ENCODE measurements around the gene UNCX. TPM values are rescaled to one million over a fixed set of nuclear protein-coding genes. Genes with fewer than 3 reads are reported as not detected.
A peak's percentile ranks its signal among the peaks of the same experiment; 100 is the strongest.

The UNCX gene
- total and polyA plus RNA-seq, 3 donors from 2014 or later, result 0.24 TPM; not detected in 2

DNA sequence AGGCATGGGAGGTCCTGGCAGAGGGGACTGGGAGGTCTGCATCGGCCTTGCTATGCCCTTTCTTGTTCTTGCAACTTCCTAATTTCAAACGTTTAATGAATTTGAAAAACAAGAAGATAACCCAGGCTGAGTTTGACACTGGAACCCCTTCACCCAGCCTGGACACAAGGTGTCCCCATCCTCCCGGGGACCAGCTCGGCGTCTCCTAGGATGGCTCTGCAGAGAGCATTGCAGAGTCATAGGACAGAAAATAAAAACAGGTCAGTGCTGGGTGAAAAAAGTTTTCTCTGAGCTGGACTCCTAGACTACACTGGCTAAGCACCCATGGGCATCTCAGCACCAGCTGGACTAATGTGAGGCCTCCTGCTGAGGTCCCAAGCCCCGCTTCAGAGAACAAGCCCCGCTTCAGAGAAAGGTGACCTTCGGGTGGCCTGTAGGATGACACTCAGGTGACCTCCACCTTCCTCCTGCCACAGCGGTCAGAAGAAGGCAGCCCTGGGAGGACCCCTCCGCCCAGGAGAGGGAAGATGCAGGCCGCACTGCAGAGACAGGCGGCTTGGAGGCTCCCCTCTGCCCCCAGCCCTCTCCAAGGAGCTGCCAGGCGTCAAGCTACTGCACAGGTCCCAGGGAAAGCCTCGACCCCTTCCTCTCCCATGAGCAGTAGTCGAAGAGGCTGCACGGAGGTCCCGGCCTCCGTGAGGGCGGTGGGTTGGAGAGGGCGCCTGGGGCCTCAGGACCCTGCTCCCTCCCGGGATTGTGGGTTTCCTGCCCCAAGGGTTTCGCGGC is 9.3 kb upstream of the UNCX start:
- no peaks in the 10 kb centered on the region for H3K9me3 ChIP-seq
- TF ChIP-seq, protein P1, sequence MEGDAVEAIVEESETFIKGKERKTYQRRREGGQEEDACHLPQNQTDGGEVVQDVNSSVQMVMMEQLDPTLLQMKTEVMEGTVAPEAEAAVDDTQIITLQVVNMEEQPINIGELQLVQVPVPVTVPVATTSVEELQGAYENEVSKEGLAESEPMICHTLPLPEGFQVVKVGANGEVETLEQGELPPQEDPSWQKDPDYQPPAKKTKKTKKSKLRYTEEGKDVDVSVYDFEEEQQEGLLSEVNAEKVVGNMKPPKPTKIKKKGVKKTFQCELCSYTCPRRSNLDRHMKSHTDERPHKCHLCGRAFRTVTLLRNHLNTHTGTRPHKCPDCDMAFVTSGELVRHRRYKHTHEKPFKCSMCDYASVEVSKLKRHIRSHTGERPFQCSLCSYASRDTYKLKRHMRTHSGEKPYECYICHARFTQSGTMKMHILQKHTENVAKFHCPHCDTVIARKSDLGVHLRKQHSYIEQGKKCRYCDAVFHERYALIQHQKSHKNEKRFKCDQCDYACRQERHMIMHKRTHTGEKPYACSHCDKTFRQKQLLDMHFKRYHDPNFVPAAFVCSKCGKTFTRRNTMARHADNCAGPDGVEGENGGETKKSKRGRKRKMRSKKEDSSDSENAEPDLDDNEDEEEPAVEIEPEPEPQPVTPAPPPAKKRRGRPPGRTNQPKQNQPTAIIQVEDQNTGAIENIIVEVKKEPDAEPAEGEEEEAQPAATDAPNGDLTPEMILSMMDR (IDR thresholded peaks at IDR 0.05), result no peak
- H3K27ac ChIP-seq, result no peak overlapping the region
- 29 to 38% methylated on average over 5 to 23 of the region's 23 CpGs for WGBS, 2 donors
- no peaks in the 10 kb centered on the region for H3K27me3 ChIP-seq
- intact Hi-C loops (cut with DNase I; ENCODE audit: low total_unique reads), result no loop called here
- no peaks in the 10 kb centered on the region for H3K4me1 ChIP-seq
- no peaks in the 10 kb centered on the region for H3K36me3 ChIP-seq (ENCODE audit: low read depth, missing control alignments)
- no peak for DNase-seq
- no peak overlapping the region for H3K4me3 ChIP-seq

DNA sequence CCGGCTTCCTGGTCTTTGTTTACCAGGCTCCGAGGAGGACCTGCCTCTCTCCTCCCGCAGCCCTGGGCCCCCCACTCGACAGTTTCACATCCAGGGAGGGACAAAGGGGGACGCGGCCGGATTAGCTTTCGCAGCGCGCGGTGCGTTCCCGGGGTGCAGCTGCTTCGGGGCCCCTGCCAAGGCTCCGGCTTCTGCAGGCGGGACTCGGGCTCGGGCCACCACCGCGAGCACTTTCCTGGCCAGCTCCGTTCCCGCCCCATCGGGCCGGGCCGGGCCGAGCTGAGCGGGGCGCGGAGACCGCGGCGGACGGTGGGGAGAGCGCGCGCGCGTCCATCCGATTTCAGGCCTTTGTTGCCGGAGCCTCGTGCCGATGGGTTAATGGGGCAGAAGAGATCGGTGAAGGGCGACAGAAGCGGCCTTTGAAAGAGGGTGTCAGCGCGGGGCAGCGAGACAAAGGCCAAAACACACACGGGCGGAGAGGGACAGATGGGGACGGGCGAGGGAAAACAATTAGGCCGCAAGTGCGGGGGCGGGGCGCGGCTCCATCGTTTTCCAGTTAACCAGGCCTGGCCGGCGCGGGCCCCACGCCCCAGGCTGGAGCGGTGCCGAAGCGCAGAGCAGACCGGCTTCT is 8.5 kb upstream of the UNCX start:
- no peak overlapping the region for H3K4me3 ChIP-seq
- H3K9me3 ChIP-seq, result no peaks in the 10 kb centered on the region
- no peak overlapping the region for H3K27ac ChIP-seq
- H3K36me3 ChIP-seq (ENCODE audit: low read depth, missing control alignments), result no peaks in the 10 kb centered on the region
- no peaks in the 10 kb centered on the region for H3K27me3 ChIP-seq
- TF ChIP-seq, protein P1 (IDR thresholded peaks at IDR 0.05), result no peak
- no peak for TF ChIP-seq POLR2A (IDR thresholded peaks at IDR 0.05)
- intact Hi-C loops (cut with DNase I; ENCODE audit: low total_unique reads), result no loop called here
- no peaks in the 10 kb centered on the region for H3K4me1 ChIP-seq
- WGBS, 2 donors, result 1% methylated on average over 26 to 63 of the region's 66 CpGs
- DNase-seq, result no peak

DNA sequence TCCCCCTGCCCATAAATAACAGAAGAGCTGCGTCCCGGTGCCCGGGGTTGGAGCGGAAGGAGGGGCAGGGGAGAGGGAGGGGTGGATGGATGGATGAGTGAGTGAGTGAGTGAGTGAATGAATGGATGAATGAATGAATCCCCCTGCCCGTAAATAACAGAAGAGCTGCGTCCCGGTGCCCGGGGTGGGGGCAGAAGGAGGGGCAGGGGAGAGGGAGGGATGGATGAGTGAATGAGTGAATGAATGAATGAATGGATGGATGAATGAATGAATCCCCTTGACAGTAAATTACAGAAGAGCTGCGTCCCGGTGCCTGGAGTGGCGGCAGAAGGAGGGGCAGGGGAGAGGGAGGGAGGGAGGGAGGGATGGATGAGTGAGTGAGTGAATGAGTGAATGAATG is 7.6 kb upstream of the UNCX start:
- TF ChIP-seq POLR2A (IDR thresholded peaks at IDR 0.05), result no peak
- TF ChIP-seq, protein P1 (IDR thresholded peaks at IDR 0.05), result no peak
- Histone ChIP-seq H3K9me3 (no peaks in the 10 kb centered on the region), H3K27me3 (no peaks in the 10 kb centered on the region), H3K36me3 (ENCODE audit: low read depth, missing control alignments) (no peaks in the 10 kb centered on the region), H3K4me3 (no peak overlapping the region), H3K4me1 (no peaks in the 10 kb centered on the region), H3K27ac (no peak overlapping the region)
- DNase-seq, result no peak
- WGBS, 2 donors, result 1 to 3% methylated on average over 11 of the region's 11 CpGs
- intact Hi-C loops (cut with DNase I; ENCODE audit: low total_unique reads), result no loop called here

DNA sequence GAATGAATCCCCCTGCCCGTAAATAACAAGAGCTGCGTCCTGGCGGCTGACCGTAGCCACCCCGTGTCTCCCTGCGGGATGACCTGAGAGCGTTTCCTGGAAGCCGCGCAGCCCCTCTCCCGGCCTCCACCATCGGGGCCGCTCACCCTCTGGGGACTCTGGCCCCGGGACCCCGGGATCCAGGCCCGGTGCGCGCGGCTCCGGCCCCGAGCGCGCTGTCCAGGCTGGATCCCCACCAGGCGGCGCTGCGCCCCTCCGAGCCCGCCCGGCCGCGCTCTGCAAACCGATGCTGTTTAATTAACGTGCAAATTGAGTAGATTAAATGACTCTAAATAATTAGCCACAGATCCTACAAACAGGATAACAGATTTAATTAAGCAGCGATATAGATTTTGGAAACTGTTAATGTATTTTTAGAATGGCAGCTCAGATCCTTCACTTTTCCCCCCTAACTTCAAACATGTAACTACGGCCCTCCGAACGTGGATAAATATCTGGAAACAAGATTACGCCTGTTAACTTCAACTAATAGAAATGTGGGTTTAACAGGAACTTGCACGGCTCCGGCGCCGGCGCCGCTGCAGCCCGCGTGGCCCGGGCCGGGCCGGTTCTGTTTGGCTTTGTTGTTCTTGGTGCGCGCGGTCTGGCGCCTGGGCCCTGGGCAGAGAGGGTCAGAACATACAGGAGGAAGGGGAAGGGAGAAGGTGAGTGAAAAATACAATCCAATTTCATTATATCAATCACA is 7.1 kb upstream of the UNCX start:
- no peaks in the 10 kb centered on the region for H3K4me1 ChIP-seq
- no peaks in the 10 kb centered on the region for H3K27me3 ChIP-seq
- no peaks in the 10 kb centered on the region for H3K9me3 ChIP-seq
- WGBS, 2 donors, result 9 to 10% methylated on average over 52 of the region's 52 CpGs
- no peak overlapping the region for H3K4me3 ChIP-seq
- TF ChIP-seq, protein P1 (IDR thresholded peaks at IDR 0.05), result peak; percentile 62 to 77 (median 68)
- no peak for TF ChIP-seq POLR2A (IDR thresholded peaks at IDR 0.05)
- H3K27ac ChIP-seq, result no peak overlapping the region
- intact Hi-C loops (cut with DNase I; ENCODE audit: low total_unique reads), result no loop called here
- H3K36me3 ChIP-seq (ENCODE audit: low read depth, missing control alignments), result no peaks in the 10 kb centered on the region
- no peak for DNase-seq

Measured in testis (tissue), 3 donors.